ENCODE data around the gene DNAJB8.

The DNAJB8 gene

GRCh38 chr3:128466840-128467541, at the start of gene DNAJB8:
TSS of gene DNAJB8 (minus strand) at chr3:128466890. CDS start at chr3:128463245, 3,645 bp downstream.
- DNase-seq (ENCODE audit: low read depth in 2 of 2), result no peak

- no peak for DNase-seq (ENCODE audit: low read depth in 2 of 2)
These were observed 49.3 kb upstream of the DNAJB8 start for GRCh38 chr3:128515967-128516366.

DNA sequence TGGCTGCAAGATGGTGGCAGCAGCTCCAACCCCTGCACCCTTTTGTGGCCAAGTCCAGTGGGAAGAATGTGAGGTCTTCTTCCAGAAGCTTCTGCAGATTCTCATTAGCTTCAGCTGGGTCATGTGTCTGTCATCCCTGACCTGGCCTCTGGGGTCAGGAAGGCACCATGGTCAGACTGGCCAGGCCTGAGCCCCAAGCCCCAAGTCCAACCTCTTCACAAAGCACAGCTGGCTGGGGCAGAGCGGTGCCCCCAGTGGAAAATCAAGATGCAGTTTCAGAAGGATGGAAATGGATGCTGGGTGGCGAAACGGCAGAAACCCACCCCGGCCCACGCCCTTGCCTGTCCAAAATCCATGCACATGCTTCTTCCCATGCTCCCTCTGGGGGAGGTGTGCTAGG, 42.2 kb upstream of the DNAJB8 start:
- DNase-seq (ENCODE audit: low read depth in 2 of 2), result no peak

GRCh38 chr3:128506754-128507153, 40.1 kb upstream of the DNAJB8 start:
- DNase-seq (ENCODE audit: low read depth in 2 of 2), result no peak

- no peak for DNase-seq (ENCODE audit: low read depth in 2 of 2)
These were observed 39.1 kb upstream of the DNAJB8 start for GRCh38 chr3:128505771-128506170.

- DNase-seq (ENCODE audit: low read depth in 2 of 2), result no peak
These were observed 38.5 kb upstream of the DNAJB8 start for GRCh38 chr3:128504963-128505730.

DNA sequence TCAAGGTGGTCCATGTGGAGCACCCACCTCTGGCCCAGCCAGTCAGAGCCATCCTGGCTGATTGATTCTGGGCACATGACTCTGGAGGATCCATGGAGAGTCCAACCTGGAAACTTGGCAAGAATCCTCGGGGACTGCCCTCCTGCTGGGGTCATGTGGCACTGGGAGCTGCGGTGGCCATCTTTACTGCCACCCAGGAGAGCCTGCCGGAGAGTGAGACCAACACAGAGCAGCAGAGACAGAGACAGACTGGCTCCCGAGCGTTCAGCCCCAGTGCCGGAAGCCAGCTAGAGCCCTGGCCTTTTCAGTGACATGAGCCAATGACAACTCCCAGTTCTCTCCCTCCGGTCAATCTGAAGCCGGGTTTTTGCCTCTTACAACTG, 37.8 kb upstream of the DNAJB8 start:
- no peak for DNase-seq (ENCODE audit: low read depth in 2 of 2)

GRCh38 chr3:128503751-128504532, 37.3 kb upstream of the DNAJB8 start:
- no peak for DNase-seq (ENCODE audit: low read depth in 2 of 2)

- no peak for DNase-seq (ENCODE audit: low read depth in 2 of 2)
These were observed 36.5 kb upstream of the DNAJB8 start for GRCh38 chr3:128503164-128503651.

DNA sequence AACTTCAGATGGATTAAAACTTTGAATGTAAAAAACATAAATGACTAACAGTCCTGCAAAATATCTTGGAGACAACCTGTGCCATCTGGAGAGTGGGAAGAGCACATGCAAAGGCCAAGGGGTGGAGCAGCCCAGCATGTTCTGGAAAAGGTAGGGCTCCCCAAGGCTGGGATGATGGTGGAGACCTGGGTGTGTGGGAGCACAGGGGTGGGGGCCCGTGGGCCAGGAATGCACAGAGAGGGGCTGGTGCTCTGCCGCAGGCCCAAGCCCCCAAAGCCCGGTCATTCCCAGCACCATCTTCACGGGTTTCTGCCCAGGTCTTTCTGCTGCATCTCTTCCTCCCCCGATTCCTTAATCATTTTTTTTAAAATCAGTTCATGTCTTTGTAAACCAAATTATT, 36.0 kb upstream of the DNAJB8 start:
- DNase-seq (ENCODE audit: low read depth in 2 of 2), result no peak

DNA sequence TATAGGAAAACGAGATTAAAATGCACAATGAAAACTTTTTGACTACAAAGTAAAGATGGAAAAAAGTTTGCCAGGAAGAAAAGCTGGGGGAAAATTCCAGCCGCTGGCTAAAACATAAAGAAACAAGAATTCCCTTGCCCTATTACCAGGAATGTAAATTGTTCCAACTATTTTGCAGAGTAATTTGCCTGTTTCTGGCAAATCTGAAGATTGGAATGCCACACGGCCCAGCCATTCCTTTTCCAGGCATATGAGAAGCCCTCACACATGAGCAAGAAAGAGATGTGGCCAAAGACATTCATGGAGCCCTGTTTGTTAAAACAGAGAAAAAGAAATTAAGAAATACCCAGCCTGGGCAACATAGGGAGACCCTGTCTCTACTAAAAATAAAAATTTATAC, 34.7 kb upstream of the DNAJB8 start:
- no peak for DNase-seq (ENCODE audit: low read depth in 2 of 2)

GRCh38 chr3:128500556-128500955, 33.9 kb upstream of the DNAJB8 start:
- DNase-seq (ENCODE audit: low read depth in 2 of 2), result no peak

DNA sequence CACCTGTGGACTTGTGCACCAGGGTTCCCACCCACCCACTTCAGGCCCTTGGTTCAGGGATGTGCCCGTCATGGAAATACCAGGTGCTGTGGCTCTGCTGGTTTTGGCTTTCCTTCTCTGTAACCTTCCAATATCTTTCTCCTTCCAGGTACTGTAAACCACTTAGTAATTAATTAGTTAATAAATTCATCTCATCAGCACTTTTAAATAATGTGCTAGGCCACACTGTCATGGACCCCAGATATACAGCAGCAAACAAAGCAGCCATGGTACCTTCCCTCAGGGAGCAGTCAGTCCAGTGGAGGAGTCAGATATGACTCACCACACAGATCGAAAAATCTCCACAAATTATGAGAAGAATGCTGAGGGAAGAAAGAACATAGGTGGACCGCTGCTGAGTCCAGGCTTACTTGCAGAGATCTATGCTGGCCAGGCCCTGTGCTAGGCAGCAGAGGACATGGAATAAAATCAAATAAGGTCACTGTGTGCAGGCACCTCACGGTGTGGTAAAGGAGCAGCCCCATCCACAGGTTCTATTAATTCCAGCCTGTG, 33.1 kb upstream of the DNAJB8 start:
- no peak for DNase-seq (ENCODE audit: low read depth in 2 of 2)

DNA sequence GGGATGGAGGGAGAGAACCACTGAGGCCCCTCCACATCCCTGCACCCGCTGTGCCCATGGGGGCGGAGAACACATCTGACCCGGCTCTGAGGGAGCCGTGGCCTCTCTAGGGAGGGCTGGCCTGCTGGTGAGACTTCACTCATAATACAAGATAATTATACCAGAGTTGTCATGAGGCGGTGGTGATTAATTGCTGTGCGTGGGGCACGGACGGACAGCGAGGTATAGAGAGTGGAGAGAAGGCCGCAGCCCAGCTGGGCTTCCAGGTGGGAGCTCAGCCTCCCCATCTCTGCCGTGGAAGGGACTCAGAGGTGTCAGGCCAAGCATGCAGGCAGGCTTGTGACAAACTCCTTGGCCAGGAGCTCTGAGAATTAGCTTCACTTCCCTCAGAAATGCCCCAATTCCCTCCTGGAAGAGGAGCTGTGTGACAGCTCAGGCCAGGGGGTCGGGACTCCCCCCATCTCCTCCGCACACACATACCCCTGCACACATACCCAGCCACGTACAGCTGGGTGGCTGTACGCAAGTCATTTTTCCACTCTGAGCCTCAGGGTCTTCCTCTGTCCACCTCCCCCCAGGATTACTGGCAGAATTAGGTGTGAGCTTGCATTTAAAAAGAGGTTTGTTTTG, 32.3 kb upstream of the DNAJB8 start:
- DNase-seq (ENCODE audit: low read depth in 2 of 2), result no peak

GRCh38 chr3:128498127-128498626, 31.5 kb upstream of the DNAJB8 start:
- DNase-seq (ENCODE audit: low read depth in 2 of 2), result no peak

DNA sequence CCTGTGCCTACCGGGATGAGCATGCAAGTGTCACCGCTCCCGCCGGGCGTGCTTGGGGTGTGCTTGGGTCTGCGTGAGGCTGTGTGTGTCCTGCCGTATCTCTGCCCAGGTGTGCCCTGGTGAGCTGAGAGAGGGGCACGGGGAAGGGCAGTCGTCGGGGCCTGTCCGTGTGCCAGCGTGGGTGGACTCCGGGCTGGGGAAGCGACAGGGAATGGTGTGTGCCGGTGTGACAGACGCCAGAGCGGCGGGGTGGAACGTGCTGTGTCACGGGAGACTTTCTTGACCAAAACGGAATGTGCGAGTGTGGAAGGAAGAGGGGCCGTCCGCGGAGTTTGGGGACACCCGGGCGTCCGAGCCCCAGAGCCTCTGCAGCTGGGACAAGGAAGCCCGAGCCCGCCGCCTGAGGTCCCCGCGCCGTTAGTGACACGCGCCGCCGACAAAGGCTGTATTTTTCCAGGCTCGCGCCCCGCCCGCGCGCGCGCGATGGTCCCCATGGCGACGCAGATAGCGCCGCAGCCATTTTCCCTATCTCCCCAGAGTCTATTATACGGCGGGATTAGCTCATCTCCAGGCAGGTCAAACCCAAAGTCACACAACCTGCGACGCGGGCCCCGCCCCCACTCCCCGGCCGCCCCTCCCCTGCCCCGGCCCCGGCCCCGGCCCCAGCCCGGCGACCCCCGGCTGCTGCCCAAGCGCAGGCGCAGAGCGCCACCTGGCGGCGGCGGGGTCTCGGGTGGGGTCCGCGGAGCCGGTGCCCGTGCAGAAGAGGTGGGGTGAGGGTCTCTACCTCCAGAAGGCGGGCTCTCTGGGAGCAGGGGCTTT, 30.8 kb upstream of the DNAJB8 start:
- DNase-seq (ENCODE audit: low read depth in 2 of 2), result peak; percentile 48 to 66

DNA sequence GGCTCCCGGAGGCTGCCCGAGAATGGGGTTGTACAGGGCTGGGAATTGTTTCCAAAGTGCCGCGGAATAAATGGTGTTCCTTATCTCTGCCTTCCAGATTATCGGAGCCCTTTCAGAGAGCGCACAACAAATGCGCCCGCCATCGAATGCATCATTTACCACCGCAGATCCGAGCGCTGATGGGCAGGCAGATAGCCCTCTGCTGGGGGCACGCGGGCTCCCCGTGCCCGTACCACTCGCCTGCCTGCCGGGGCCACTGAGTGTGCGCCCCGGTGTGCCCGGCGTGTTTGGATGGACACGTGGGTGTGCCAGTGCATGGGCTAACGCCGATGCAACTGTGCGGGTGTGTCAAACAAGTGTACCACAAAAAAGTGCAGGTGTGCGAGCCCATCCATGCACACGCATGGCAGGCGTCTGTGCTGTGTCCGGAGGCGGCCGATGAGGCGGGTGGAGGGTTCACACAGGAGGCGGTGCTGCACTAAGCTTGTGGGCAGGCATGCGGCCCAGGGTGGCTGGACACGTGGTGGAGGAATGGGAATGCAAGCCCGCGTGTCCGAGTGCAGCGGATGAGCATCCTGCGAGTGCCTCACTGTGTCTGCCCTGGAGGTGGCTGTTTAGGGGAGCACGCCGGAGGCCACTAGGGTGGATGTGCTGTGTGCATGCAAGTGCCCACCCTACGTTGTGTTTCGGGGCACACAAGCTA, 30.1 kb upstream of the DNAJB8 start:
- no peak for DNase-seq (ENCODE audit: low read depth in 2 of 2)

GRCh38 chr3:128496019-128496601, 29.4 kb upstream of the DNAJB8 start:
- DNase-seq (ENCODE audit: low read depth in 2 of 2), result no peak

DNA sequence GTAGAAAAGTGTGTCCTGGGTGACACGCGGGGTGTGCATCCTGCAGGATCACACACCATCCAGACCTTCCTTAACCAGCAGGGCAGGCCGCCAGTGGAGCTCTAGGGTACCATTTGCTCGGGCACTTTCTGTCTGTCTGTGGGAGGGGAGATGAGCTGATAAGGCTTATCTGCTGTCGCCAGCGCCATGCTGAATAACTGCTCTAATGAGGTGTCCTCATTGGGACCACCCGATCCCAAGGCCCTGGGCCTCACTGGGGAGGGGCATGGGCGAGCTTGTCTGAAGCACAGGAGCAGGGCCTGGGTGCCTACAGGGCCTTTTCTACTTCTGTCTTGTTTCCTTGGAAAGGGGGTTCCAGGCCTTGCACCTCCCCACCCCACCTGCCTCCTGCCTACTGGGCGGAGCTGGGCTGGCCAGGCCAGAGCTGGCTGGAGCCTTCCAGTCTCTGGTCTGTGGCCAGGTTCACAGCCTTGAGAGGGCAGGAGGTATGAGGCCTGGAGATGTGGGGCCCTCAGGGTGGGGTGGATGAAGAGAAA, 28.8 kb upstream of the DNAJB8 start:
- DNase-seq (ENCODE audit: low read depth in 2 of 2), result no peak

GRCh38 chr3:128494367-128494650, 27.6 kb upstream of the DNAJB8 start:
- DNase-seq (ENCODE audit: low read depth in 2 of 2), result no peak

All from stimulated activated CD4-positive, alpha-beta T cell treated with anti-CD3 and anti-CD28 coated beads, Interleukin-12 subunit alpha, Interleukin-12 subunit beta, amount 100 ng/mL, for 24 hours (primary cell).